ENCODE data around the gene TMEM45B. TPM values are rescaled to one million over a fixed set of nuclear protein-coding genes. Genes with fewer than 3 reads are reported as not detected.

The TMEM45B gene
- total RNA-seq, 2 donors from 2014 or later: 1.8 to 4.6 TPM

- Histone ChIP-seq H3K4me1 (peaks cover 11% of the 10 kb centered on the region), H3K4me3 (peak within 1 kb of the TSS; percentile 79 to 88), H3K27me3 (no peaks in the 10 kb centered on the region), H3K27ac (peak within 1 kb of the TSS; percentile 75 to 78 (median 76)), H3K9me3 (no peaks in the 10 kb centered on the region), H3K36me3 (replicated peaks in 1 of 2; ENCODE audit: insufficient read depth in 1 of 2, low read depth in 2 of 2) (peaks cover 0 to 8% of the 10 kb centered on the region in 2 donors)
- intact Hi-C loops (cut with DNase I): no loop called here
- DNase-seq (peak; percentile 85 to 91 (median 88)), ATAC-seq (peak; percentile 99)
- WGBS, 2 donors: 0 to 2% methylated on average over 40 to 67 of the region's 77 CpGs
- TF ChIP-seq POLR2A (IDR thresholded peaks at IDR 0.05) (peak; percentile 52 to 80 (median 79)), CTCF (IDR thresholded peaks at IDR 0.05) (peak in 1 of 7 experiments; percentile 25)
Observed at GRCh38 chr11:129895126-129896041, 79.7 kb downstream of the TMEM45B start, which contains the start of gene NFRKB. NFRKB (minus strand) TSS chr11:129895578; CDS start chr11:129892849, 2,729 bp downstream.

GRCh38 chr11:129896062-129896461 is 80.4 kb downstream of the TMEM45B start:
- H3K4me3 ChIP-seq: peak overlapping the region in 1 of 2 donors; percentile 79
- ATAC-seq: no peak

GRCh38 chr11:129905402-129905801 is 89.8 kb downstream of the TMEM45B start:
- H3K27ac ChIP-seq: no peak overlapping the region
- no peak overlapping the region for H3K4me3 ChIP-seq
- intact Hi-C loops (cut with DNase I): no loop called here

More at GRCh38 chr11:129896062-129896461, 80.4 kb downstream of the TMEM45B start:
- Histone ChIP-seq H3K4me1 (peaks cover 11% of the 10 kb centered on the region), H3K9me3 (no peaks in the 10 kb centered on the region), H3K27me3 (no peaks in the 10 kb centered on the region), H3K36me3 (replicated peaks in 1 of 2; ENCODE audit: insufficient read depth in 1 of 2, low read depth in 2 of 2) (peaks cover 0 to 6% of the 10 kb centered on the region in 2 donors), H3K27ac (peak overlapping the region in 3 of 4 donors; percentile 75 to 78 (median 77))
- WGBS, 2 donors: 62 to 71% methylated on average over 9 of the region's 9 CpGs
- intact Hi-C loops (cut with DNase I): no loop called here
- DNase-seq: peak in 1 of 4 donors; percentile 8
- TF ChIP-seq CTCF (IDR thresholded peaks at IDR 0.05): no peak
- no peak for TF ChIP-seq POLR2A (IDR thresholded peaks at IDR 0.05)

More at GRCh38 chr11:129905402-129905801, 89.8 kb downstream of the TMEM45B start:
- H3K9me3 ChIP-seq: no peaks in the 10 kb centered on the region
- WGBS, 2 donors: 80 to 94% methylated on average over 8 of the region's 8 CpGs
- ATAC-seq (no peak), DNase-seq (no peak)
- peaks cover 0 to 2% of the 10 kb centered on the region in 2 donors for H3K36me3 ChIP-seq (replicated peaks in 1 of 2; ENCODE audit: insufficient read depth in 1 of 2, low read depth in 2 of 2)
- TF ChIP-seq CTCF (IDR thresholded peaks at IDR 0.05): no peak
- TF ChIP-seq POLR2A (IDR thresholded peaks at IDR 0.05): no peak
- H3K27me3 ChIP-seq: no peaks in the 10 kb centered on the region
- H3K4me1 ChIP-seq: no peaks in the 10 kb centered on the region

Small RNAs within 50 kb of the gene (small RNA-seq; reads per million reads assigned to genes)
- not detected for gene AP003327.1

Other genes with a start within 250 kb of the TMEM45B start
- gene NFRKB, start 79.7 kb downstream of the TMEM45B start, total RNA-seq: 10 to 100 TPM; 29.8 to 31.6 TPM
- gene PRDM10, start 187.0 kb downstream of the TMEM45B start, total RNA-seq: 10 to 100 TPM in 1 of 2 donors, 1 to 10 TPM in 1; 4.7 to 14.5 TPM